Esophagus squamous epithelium (tissue), 4 donors: ENCODE results near the gene UQCRHL.

Experiments used
- POLR2A ChIP-seq, 4 donors: fragments of 450-650 bp; IDR thresholded peaks; one replicate each; pipeline ENCODE4 v1.6.1; 2017; ENCODE audit warnings: antibody characterized with exemption in 4 of 4, mild to moderate bottlenecking in 4 of 4, moderate library complexity in 3 of 4
- TF ChIP-seq, protein P1 (sequence below), 6 experiments: fragments of 450-650 bp in 4 of 6; fragments of 200-600 bp in 2 of 6; sonication (generic) in 2 of 6; IDR thresholded peaks; one replicate each; pipeline ENCODE4 v1.5.1; 2016 to 2019; ENCODE audit warnings: antibody characterized with exemption in 6 of 6, mild to moderate bottlenecking in 4 of 6, moderate library complexity in 4 of 6

GRCh38 chr1:15820478-15820877, 13.0 kb upstream of the UQCRHL start:
- TF ChIP-seq, protein P1, sequence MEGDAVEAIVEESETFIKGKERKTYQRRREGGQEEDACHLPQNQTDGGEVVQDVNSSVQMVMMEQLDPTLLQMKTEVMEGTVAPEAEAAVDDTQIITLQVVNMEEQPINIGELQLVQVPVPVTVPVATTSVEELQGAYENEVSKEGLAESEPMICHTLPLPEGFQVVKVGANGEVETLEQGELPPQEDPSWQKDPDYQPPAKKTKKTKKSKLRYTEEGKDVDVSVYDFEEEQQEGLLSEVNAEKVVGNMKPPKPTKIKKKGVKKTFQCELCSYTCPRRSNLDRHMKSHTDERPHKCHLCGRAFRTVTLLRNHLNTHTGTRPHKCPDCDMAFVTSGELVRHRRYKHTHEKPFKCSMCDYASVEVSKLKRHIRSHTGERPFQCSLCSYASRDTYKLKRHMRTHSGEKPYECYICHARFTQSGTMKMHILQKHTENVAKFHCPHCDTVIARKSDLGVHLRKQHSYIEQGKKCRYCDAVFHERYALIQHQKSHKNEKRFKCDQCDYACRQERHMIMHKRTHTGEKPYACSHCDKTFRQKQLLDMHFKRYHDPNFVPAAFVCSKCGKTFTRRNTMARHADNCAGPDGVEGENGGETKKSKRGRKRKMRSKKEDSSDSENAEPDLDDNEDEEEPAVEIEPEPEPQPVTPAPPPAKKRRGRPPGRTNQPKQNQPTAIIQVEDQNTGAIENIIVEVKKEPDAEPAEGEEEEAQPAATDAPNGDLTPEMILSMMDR (IDR thresholded peaks at IDR 0.05), result no peak
- TF ChIP-seq POLR2A (IDR thresholded peaks at IDR 0.05), result no peak
